Brain microvascular endothelial cell (primary cell): ENCODE data around the gene RINT1.
A peak's percentile ranks its signal among the peaks of the same experiment; 100 is the strongest.

Source experiments
- DNase-seq: peaks from one replicate; pipeline ENCODE4 v3.0.0-alpha.2; 2020
- H3K27ac ChIP-seq: fragments of 250-450 bp; sonication (Bioruptor Pico); 2 replicates; pipeline ENCODE4 v1.5.1; 2020; ENCODE audit warnings: mild to moderate bottlenecking, moderate library complexity
- H3K27me3 ChIP-seq: fragments of 250-450 bp; sonication (Bioruptor Pico); replicated peaks from 2 replicates; pipeline ENCODE4 v1.5.1; 2020; ENCODE audit warnings: mild to moderate bottlenecking
- H3K36me3 ChIP-seq: fragments of 250-450 bp; sonication (Bioruptor Pico); replicated peaks from 2 replicates; pipeline ENCODE4 v1.5.1; 2020; ENCODE audit warnings: mild to moderate bottlenecking
- H3K4me3 ChIP-seq: 2 replicates; pipeline ENCODE4 v1.5.1; 2011; ENCODE audit warnings: low read depth, mild to moderate bottlenecking, control low read depth, low read length, moderate library complexity
- CTCF ChIP-seq: IDR thresholded peaks from 2 replicates; pipeline ENCODE4 v1.5.1; 2011; ENCODE audit warnings: low read depth, mild to moderate bottlenecking, moderate library complexity, low read length, control low read depth, inconsistent platforms; ENCODE audit errors: missing control alignments
- in situ Hi-C: cut with HindIII; loops from 2 replicates; pipeline ENCODE4 v1.10.0; 2017; ENCODE audit warnings: low sequenced_read_pairs, low pct_ligation_motif_present

Gene RINT1

GRCh38 chr7:105581066-105581811 is 49.2 kb downstream of the RINT1 start, which contains the start of gene EFCAB10:
Gene EFCAB10, minus strand, starts transcription at chr7:105581493. Its CDS starts 30 bp downstream, at chr7:105581463.
- TF ChIP-seq CTCF: peak; percentile 42
- Histone ChIP-seq H3K36me3 (no peaks in the 10 kb centered on the region), H3K27me3 (no peaks in the 10 kb centered on the region), H3K27ac (no peak within 1 kb of the TSS), H3K4me3 (peak within 1 kb of the TSS; percentile 55)
- in situ Hi-C loops: no loop called here
- peak; percentile 68 for DNase-seq

- TF ChIP-seq CTCF: no peak
- no peaks in the 10 kb centered on the region for H3K27me3 ChIP-seq
- no peak overlapping the region for H3K27ac ChIP-seq
- H3K36me3 ChIP-seq: no peaks in the 10 kb centered on the region
- no peak overlapping the region for H3K4me3 ChIP-seq
- no peak for DNase-seq
- in situ Hi-C loops: no loop called here
These were observed 51.1 kb downstream of the RINT1 start for GRCh38 chr7:105583061-105583460.

GRCh38 chr7:105584165-105584564 is 52.2 kb downstream of the RINT1 start:
- Histone ChIP-seq H3K27me3 (no peaks in the 10 kb centered on the region), H3K4me3 (no peak overlapping the region), H3K36me3 (no peaks in the 10 kb centered on the region), H3K27ac (no peak overlapping the region)
- in situ Hi-C loops: no loop called here
- DNase-seq: no peak
- TF ChIP-seq CTCF: no peak

GRCh38 chr7:105585850-105586500 is 54.0 kb downstream of the RINT1 start:
- Histone ChIP-seq H3K36me3 (no peaks in the 10 kb centered on the region), H3K27me3 (no peaks in the 10 kb centered on the region), H3K4me3 (no peak overlapping the region), H3K27ac (no peak overlapping the region)
- in situ Hi-C loops: no loop called here
- TF ChIP-seq CTCF: no peak
- no peak for DNase-seq

GRCh38 chr7:105587909-105588635 is 56.1 kb downstream of the RINT1 start:
- TF ChIP-seq CTCF: no peak
- no peak overlapping the region for H3K4me3 ChIP-seq
- in situ Hi-C loops: no loop called here
- DNase-seq: no peak
- no peak overlapping the region for H3K27ac ChIP-seq
- H3K27me3 ChIP-seq: no peaks in the 10 kb centered on the region
- no peaks in the 10 kb centered on the region for H3K36me3 ChIP-seq
